GM19351 (cell line): ENCODE results near the gene FARSA.
"Not testable (repeated sequence)": the region's sequence is repeated elsewhere in the genome, so short reads cannot be mapped to it uniquely, and the experiment has no call there.

Experiments
- ATAC-seq: cut with Tn5 transposase; IDR thresholded peaks from one replicate; pipeline ENCODE4 v1.9.1; 2021; ENCODE audit warnings: mild to moderate bottlenecking, moderate library complexity; ENCODE audit not compliant: unreplicated experiment

The FARSA gene

DNA sequence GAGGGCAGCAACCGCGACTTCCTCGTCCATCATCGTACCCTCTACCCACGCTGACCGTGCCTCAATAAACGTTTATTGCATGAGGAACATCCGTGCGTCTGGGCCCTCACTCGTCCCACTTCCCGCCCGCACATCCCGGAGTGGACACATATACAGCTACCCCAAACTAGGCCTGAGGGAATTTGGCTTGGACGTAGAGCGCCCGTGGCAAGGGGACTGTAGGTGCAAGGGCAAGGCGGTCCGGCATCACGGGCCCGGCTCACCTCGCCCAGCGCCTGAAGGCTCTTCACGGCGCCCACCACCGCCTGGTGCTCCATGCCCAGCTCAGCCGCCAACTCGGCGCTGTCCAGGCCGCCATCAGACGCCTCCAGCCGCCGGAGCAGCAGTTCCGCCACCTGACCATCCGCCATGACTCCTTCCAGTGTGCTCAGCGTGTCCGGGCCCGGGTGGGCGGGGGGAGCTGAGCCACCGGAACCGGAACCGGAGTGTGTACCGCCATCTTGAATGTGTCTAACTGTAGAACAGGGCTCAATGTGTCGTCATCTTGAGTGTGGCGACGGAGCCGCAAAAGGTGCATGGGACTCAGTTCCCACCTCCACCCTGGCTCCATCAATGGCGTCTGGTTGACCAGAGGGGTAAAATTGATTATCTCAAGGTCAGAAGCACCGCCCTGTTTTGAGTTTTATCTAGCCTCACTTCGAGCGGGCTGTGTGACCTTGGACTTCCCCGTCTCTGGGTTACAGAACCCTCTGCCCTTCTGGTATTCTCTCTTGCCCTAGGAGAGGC lies at the start of gene FARSA:
TSS of gene FARSA (minus strand) at position 425 of the 786 bp plus-strand sequence. CDS start at position 410, 15 bp downstream.
- peak; percentile 49 for ATAC-seq

DNA sequence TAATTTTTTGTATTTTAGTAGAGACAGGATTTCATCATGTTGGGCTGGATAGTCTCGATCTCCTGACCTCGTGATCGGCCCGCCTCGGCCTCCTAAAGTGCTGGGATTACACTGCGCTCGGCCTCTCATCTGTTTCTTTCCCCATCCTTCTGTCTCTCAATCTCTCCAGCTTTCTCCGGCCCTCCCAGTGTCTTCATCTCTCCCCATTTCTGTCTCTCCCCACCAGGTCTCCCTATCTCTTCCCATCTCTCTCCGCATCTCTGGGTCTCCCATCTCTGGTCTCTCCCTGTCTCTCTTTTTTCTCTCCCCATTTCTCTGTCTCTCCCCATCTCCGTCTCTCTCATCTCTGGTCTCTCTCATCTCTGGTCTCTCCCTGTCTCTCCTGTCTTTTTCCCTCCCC lies 49.6 kb upstream of the FARSA start:
- ATAC-seq = no peak

DNA sequence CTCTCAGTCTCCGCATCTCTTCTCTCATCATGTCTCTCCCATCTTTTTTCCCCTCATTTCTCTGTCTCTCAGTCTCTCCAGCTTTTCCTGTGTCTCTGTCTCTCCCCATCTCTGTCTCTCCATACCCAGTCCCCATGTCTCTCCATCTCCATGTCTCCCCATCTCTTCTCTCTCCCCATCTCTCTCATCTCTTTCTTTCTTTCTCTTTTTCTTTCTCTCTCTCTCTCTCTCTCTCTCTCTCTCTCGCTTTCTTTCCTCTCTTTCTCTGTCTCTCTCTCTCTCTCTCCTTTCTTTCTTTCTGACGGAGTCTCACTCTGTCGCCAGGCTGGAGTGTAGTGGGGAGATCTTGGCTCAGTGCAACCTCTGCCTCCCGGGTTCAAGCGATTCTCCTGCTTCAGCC lies 49.1 kb upstream of the FARSA start:
- no peak for ATAC-seq

DNA sequence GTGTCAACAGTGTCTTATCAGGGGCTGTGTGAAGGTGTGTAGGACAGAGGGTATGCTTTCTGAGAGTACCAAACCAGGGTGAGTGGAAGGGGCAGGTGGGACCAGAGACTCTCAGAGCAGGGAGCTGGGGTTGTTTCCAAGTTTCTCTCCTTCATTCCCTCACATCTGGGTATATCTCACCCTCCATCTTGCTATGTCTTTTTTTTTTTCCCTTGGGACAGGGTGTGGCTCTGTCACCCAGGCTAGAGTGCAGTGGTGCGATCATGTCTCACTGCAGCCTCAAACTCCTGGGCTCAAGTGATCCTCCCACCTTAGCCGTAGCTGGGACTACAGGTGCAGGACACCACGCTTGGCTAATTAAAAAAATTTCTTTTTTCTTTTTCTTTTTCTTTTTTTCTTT lies 46.5 kb upstream of the FARSA start:
- ATAC-seq = no peak

DNA sequence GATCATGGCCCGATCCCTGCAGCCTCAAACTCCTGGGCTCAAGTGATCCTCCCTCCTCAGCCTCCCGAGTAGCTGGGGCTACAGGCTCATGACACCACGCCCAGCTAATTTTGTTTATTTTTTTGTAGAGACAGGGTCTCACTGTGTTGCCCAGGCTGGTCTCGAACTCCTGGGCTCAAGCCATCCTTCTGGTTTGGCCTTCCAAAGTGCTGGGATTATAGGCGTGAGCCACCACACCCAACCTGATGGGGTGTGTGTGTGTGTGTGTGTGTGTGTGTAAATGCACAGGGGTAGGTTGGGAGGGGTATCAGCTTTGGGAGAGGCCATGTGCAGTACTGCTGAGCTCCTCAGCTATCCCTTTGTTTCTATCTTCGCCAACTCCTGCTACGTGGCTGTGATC lies 42.6 kb upstream of the FARSA start:
- ATAC-seq = not testable (repeated sequence)

DNA sequence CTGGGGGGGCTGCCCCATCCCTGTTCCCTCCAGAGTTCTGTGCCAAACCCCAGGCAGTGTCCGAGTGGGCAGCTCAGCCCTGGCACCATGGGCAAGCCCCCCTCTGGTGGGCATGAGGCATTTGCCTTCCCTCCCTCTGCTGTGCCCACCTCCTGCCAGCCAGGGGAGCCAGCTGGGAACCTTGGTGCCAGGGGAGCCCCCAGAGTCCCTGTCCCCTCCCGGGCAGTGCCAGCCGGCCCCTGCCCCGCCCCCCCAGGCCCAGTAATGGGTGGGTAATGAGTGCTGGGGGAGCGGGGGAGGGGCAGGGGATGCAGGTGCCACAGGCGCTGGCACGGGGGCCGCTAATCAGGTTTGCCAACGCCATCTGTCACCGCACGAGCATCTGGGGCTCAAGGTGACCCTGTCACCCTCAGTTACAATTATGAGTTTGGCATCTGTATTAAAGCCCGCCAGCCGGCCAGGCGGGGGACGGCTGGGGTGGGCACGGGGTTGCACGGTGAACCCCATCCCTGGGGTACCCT lies 41.8 kb upstream of the FARSA start:
- ATAC-seq = no peak

DNA sequence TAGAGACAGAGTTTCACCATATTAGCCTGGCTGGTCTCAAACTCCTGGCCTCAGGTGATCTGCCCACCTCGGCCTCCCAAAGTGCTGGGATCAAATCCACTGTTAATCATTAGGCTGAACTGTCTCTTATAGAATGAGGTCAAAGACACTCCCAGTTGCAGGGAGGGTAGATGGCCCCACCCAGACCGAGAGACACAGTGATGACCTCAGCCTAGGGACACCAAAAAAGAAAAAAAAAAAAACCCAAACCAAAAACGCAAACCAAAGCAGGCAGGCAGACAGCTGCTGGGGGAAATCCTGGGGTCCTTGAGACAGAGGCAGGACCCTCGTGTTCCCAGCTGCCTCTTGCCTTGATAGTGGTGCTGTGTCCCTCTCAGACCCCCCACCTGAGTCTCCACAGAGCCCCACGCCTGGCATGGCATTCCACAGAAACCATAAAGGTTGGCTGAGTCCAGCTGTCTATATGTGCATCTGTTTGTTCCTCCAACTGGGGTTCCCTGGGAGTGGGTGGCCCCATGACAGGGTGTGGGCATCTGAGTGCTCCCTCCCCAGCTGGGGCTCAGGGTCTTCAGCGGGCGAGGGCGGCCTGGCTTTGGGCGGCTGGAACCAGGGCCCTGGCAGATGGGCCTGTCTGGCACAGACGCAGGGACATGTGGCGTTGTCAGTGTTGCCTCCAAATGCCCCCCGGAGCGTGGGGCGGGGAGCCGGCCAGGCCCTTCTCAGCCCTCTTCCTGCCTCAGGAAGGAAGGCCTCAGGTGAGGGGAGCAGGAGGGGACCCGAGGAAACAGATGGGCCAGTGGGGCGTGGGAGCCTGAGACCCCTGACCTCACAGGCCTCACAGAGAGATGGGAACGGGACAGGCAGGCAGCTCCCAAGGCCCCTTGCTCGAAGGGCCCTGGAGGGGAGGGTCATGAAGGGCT lies 41.0 kb upstream of the FARSA start:
- no peak for ATAC-seq

DNA sequence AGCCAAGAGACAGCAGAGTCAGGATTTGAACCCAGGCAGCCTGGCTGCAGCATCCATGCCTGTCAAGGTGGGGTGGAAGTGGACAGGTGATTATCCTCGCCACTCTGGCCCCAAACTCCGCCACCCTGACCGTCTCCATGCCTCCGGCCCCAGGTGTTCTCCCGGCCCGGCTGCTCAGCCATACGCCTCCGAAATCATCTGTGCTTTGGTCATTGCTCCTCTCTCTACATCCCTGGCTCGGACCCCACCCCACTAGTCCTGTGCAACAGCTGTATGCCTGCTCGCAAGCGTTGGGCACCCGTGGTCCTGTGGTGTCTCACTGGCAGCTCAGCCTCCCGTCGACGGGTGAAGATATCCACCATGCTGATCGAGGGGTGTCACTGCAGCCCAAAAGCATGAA lies 39.7 kb upstream of the FARSA start:
- no peak for ATAC-seq

DNA sequence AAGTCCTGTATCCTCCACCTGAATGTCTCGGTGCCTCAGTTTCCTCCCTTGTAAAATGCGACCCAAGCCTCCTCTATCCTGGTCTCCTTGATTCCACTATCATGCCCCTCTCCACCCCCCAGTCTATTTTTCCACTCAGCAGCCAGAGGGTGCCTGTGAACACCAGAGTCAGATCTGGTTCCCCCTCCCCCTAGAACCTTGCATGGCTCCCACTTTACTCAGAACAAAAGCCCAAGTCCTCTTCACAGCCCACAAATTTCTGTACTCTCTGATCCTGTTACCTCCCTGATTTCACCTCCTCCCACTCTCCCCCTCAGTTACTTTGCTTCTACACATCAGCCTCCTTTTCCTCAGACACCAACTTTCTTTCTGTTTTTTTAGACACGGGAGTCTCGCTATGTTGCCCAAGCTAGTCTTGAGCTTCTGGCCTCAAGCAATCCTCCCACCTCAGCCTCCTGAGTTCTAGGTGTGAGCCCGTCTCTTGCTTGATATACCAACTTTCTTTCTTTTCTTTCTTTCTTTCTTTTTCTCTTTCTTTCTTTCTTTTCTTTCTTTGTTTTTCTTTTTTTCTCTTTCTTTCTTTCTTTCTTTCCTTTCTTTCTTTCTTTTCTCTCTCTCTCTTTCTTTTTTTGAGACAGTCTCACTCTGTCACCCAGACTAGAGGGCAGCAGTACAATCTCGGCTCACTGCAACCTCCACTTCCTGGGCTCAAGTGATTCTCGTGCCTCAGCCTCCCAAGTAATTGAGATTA lies 36.7 kb upstream of the FARSA start:
- no peak for ATAC-seq

DNA sequence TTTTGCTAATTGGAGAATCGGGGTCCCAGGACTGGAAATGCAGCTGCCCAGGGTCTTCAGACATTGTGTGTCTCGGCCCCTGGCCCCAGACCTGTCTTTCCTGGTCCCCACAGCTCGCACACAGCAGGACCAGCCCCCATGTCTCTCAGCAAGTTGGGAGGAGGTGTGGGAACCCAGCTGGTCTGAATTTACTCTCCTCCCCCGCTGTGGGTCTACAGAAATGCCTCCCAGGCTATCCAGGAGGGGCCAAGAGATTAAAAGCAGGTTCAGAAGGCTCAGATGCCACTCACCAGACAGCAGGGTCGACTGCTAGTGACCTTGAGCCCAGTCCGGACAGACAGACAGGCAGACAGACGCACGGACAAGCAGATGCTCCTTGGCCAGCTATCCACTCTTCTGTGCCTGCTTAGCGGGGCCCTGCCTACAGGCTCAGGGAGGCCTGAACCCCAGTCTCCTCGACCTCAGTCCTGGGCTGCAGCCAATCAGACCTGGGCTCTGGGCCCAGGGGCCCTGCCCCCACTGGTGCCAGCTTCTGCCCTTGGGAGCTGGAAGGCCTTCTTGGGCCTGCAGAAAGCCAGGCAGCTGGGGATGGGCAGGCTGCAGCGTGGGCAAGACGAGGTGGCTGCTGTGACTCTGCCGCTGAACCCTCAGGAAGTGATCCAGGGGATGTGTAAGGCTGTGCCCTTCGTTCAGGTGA lies 35.9 kb upstream of the FARSA start, which contains the start of gene DAND5:
TSS of gene DAND5 (plus strand) at position 285 of the 697 bp plus-strand sequence. CDS start at position 370, 85 bp downstream.
- no peak for ATAC-seq

DNA sequence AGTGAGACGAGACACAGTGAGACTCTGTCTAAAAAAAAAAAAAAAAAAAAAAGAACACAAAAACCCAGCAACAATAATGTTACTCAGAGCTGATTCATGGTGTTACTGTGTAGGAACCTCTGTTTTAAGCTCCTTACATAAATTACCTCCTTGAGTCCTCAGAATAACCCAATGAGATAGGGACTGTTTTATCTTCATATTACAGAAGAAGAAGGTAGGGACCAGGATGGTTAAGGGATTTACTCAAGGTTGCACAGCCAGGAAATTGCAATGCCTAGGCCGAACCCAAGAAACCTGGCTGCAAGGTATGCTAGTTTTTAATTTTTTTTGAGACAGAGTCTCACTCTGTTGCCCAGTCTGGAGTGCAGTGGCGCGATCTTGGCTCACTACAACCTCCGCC lies 34.4 kb upstream of the FARSA start:
- ATAC-seq = no peak

DNA sequence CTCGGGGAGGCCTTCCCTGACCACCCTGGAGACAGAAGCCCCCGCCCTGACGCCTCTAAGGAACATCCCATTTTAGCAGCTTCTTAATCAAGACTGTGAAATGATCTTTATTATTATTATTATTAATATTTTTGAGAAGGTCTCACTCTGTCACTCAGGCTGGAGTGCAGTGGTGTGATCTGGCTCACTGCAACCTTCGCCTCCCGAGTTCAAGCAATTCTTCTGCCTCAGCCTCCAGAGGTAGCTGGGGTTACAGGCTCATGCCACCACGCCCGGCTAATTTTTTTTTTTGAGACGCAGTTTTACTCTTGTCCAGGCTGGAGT lies 32.3 kb upstream of the FARSA start:
- ATAC-seq = no peak

DNA sequence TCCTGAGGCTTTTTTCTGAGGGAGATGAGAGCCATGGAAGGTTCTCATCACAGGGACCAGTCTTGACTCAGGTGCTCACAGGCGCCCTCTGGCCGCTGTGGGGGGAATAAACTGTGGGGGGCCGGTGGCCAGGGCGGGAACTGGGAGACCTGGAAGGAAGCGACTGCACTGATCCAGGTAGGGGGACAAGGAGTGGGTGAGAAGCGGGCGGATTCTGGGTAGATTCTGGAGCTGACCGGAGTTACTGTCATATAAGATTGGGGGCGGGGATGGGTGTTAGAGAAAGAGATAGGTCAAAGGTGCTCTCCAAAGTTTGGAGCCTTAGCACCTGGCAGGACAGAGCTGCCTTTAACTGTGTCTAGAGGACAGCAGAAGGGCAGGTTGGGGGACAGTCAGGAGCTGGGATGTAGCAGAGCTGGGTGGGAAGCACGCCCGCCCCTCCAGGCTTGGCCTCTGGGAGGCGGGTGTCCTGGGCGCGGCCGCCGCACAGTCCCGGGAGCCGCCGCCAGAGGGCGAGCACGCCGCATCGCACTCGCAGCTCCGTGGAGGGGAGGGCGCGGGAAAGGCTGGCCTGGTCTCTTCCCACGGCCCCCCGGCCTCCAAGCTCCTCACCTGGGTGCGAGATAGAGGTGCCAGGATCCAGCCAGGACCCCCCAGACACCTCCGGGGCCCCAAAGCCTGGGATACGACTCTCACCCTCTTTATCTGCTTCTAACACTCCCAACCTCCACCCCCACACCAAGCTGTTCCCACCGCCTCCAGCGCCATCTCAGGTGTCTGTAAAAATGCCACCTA lies 31.7 kb upstream of the FARSA start:
- ATAC-seq = peak; percentile 45

DNA sequence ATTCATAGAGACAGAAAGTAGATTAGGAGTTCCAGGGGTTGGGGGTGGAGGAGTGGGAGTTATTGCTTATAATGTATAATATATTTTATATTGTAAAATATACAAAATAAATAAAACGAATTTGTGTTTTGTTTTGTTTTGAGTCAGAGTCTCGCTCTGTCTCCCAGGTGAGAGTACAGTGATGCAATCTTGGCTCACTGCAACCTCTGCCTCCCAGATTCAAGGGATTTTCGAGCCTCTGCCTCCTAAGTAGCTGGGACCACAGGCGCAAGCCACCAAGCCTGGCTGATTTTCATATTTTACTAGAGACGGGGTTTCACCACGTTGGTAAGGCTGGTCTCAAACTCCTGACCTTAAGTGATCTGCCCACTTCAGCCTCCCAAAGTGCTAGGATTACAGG lies 26.0 kb upstream of the FARSA start:
- no peak for ATAC-seq

DNA sequence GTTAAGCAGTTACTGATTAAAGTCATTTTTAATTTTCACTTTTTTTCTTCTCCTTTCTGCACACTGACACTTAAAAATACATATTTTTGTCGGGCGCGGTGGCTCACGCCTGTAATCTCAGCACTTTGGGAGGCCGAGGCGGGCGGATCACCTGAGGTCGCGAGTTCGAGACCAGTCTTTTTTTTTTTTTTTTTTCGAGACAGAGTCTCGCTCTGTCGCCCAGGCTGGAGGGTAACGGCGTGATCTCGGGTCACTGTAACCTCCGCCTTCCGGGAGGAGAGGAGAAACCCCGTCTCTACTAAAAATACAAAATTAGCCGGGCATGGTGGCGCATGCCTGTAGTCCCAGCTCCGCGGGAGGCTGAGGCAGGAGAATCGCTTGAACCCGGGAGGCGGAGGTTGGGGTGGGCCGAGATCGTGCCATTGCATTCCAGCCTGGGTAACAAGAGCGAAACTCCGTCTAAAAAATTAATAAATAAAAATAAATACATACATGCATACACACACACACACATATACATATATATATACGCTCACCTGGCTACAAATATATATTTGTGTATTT lies 24.0 kb upstream of the FARSA start:
- ATAC-seq = not testable (repeated sequence)

DNA sequence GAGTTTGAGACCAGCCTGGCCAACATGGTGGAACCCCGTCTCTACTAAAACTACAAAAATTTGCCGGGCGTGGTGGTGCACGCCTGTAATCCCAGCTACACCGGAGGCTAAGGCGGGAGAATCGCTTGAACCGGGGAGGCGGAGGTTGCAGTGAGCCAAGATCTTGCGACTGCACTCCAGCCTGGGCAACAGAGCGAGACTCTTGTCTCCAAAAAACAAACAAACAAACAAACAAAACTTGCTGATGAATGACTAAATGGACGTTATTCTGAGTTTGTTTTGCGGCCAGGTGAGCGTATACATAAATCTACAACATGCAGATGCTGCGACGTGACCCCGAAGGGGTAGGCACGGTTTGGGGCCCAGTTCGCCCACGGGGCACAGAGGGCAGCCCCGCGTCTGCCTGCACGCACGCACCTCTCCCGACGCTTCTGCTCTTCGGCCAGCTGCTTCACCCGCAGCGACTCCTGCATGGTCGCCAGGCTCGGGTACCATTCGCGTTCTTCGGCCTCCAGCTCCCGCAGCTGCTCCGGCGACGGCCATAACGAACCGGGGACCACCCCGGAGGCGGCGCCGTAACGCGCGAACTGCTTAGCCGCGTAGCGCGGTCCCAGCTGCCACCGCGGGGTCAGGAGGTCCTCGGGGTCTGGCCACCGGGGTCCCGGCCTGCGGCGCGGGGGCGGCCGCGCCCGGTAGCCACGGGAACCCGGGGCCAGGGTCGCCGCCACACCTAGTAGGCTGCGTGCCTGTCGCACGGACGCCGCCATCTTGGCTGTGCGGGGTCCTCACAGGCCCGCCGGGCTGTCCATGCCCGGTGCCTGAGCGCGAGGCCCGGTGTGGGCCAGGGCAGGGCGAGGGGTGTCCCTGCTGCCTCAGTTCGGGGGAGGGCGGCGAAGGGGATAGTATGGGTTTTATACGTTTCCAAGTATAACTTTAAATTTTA lies 23.2 kb upstream of the FARSA start, which contains the start of gene GADD45GIP1:
TSS of gene GADD45GIP1 (minus strand) at position 778 of the 943 bp plus-strand sequence. CDS start at position 767, 11 bp downstream.
- ATAC-seq = peak; percentile 45

DNA sequence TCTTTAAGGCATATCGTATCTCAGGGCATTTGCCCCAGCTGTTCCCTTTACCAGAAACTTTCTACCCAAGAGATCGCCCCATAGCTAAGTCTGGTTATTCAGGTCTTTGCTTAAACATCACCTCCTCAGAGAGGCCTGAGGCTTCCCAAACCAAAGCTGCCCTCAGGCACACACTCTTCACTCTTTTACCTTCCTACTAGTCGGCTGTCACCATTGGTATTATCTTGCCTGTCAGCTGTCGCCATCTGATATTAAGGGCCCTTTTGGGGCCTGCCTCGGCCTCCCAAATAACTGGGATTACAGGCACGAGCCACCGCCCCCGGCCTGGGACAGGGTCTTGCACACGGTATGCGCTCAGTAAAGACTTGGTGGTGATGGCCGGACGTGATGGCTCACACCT lies 22.5 kb upstream of the FARSA start:
- no peak for ATAC-seq

DNA sequence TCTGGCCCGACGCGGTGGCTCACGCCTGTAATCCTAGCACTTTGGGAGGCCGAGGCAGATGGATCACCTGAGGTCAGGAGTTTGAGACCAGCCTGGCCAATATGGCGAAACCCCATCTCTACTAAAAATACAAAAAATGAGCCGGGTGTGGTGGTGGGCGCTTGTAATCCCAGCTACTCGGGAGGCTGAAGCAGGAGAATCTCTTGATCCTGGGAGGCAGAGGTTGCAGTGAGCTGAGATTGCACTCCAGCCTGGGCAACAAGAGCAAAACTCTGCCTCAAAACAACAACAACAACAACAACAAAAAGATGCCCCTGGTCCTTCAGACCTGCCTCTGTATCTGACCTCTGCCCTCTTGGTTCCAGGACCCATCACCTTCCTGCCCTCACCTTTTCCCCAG lies 22.1 kb upstream of the FARSA start:
- not testable (repeated sequence) for ATAC-seq
